22Rv1 (cell line): ENCODE data around the gene ASCC1.

ENCODE experiments used
- CTCF ChIP-seq: fragments of 450-650 bp; IDR thresholded peaks from 2 replicates; pipeline ENCODE4 v1.5.1; 2017; ENCODE audit warnings: mild to moderate bottlenecking
- ZFX ChIP-seq: fragments of 450-650 bp; IDR thresholded peaks from 2 replicates; pipeline ENCODE4 v1.6.1; 2017; ENCODE audit warnings: antibody characterized with exemption, borderline replicate concordance

DNA sequence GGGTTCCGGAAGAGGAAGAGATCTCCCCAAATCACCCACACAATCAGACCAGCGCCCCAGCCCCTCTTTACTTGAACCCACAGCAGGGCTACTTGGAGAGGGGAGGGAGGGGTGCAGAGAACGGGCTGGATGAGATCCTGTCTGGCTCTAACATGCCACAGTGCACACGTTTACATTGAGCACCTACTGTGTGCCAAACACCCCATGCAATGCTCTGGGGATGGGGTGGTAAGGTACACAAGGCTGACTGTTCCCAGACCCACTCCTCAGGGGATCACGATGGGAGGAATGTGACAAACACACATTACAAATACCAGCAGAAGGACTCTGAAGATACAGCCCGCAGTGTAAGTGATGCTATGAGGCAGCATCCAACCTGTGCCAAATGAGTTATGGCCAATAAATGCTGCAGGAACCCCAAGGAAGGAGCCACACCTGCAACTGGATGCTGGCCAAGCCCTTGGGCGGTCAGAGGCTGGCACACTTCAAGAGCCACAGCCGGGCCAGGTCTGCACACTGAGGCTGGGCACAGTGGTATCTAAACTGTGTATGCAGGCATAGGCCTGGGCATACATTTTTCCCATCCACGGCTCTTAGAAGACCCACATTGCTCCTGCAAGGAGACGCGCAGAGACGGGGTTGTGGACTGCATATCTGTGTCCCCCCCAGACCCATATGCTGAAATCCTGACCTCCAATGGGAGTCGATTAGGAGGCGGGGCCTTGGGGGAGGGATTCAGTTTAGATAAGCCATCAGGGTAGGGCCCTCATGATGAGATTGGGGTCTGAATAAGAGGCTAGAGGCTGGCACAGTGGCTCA, 134.1 kb downstream of the ASCC1 start:
- no peak for TF ChIP-seq CTCF
- no peak for TF ChIP-seq ZFX
